Smooth muscle cell (in vitro differentiated cells): ENCODE results near the gene RNF144A. TPM values are rescaled to one million over a fixed set of nuclear protein-coding genes. Genes with fewer than 3 reads are reported as not detected.

Source experiments
- DNase-seq: peaks from one replicate; lab custom pipeline; 2025; ENCODE audit not compliant: unreplicated experiment; lab: John Stamatoyannopoulos, UW
- H2AFZ ChIP-seq: fragments of 200-600 bp; sonication (generic); 2 replicates; pipeline ENCODE4 v1.6.0; 2016; ENCODE audit warnings: antibody characterized with exemption, low read depth, mild to moderate bottlenecking
- H3F3A ChIP-seq: fragments of 200-600 bp; sonication (generic); 2 replicates; pipeline ENCODE4 v1.6.0; 2017; ENCODE audit warnings: antibody characterized with exemption, low read depth
- H3K27ac ChIP-seq: fragments of 200-600 bp; sonication (generic); 2 replicates; pipeline ENCODE4 v1.5.1; 2016; ENCODE audit warnings: low read depth, mild to moderate bottlenecking
- H3K27me3 ChIP-seq: fragments of 200-600 bp; sonication (generic); 2 replicates; pipeline ENCODE4 v1.6.1; 2016; ENCODE audit warnings: low read depth, mild to moderate bottlenecking
- H3K36me3 ChIP-seq: fragments of 200-600 bp; sonication (generic); 2 replicates; pipeline ENCODE4 v1.5.1; 2016; ENCODE audit warnings: low read depth
- H3K4me1 ChIP-seq: fragments of 200-600 bp; sonication (generic); 2 replicates; pipeline ENCODE4 v1.5.1; 2016; ENCODE audit warnings: low read depth
- H3K4me2 ChIP-seq: fragments of 200-600 bp; sonication (generic); 2 replicates; pipeline ENCODE4 v1.6.0; 2016; ENCODE audit warnings: mild to moderate bottlenecking
- H3K4me3 ChIP-seq: fragments of 200-600 bp; sonication (generic); 2 replicates; pipeline ENCODE4 v1.5.1; 2016; ENCODE audit warnings: mild to moderate bottlenecking
- H3K79me2 ChIP-seq: fragments of 200-600 bp; sonication (generic); 2 replicates; pipeline ENCODE4 v1.6.0; 2016; ENCODE audit warnings: low read depth, mild to moderate bottlenecking
- H3K9ac ChIP-seq: fragments of 200-600 bp; sonication (generic); 2 replicates; pipeline ENCODE4 v1.6.0; 2016; ENCODE audit warnings: low read depth
- H3K9me3 ChIP-seq: fragments of 200-600 bp; sonication (generic); replicated peaks from 2 replicates; pipeline ENCODE4 v1.5.1; 2016; ENCODE audit warnings: low read depth
- H4K20me1 ChIP-seq: fragments of 200-600 bp; sonication (generic); 2 replicates; pipeline ENCODE4 v1.6.0; 2016; ENCODE audit warnings: low read depth
- CTCF ChIP-seq: fragments of 200-600 bp; sonication (generic); IDR thresholded peaks from 2 replicates; pipeline ENCODE4 v1.5.1; 2017; ENCODE audit warnings: borderline replicate concordance, mild to moderate bottlenecking, antibody characterized with exemption; ENCODE audit not compliant: insufficient read depth, poor library complexity, severe bottlenecking
- WGBS: methylation state at CpG from one replicate; pipeline ENCODE4 v1.1.7; 2016; ENCODE audit warnings: low lambda C conversion rate; 5-methylcytosine and 5-hydroxymethylcytosine counted together
- polyA plus RNA-seq: library from polyadenylated mRNA; unstranded; fragments of >200 nt; fragmentation: Nextera tagmentation; extraction: Ambion mirVana; gene quantifications from 2 replicates; pipeline ENCODE4 v1.2.1, GENCODE V29; 2016
- total RNA-seq: library from RNA; depleted of rRNA; stranded (reverse); fragments of >200 nt; gene quantifications from 2 replicates; pipeline ENCODE4 v1.2.3, GENCODE V29; 2014

RNF144A gene, protein sequence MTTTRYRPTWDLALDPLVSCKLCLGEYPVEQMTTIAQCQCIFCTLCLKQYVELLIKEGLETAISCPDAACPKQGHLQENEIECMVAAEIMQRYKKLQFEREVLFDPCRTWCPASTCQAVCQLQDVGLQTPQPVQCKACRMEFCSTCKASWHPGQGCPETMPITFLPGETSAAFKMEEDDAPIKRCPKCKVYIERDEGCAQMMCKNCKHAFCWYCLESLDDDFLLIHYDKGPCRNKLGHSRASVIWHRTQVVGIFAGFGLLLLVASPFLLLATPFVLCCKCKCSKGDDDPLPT
- 13.6 and 23.3 TPM in 2 replicates for total RNA-seq
- polyA plus RNA-seq, result 10.0 and 11.0 TPM in 2 replicates

DNA sequence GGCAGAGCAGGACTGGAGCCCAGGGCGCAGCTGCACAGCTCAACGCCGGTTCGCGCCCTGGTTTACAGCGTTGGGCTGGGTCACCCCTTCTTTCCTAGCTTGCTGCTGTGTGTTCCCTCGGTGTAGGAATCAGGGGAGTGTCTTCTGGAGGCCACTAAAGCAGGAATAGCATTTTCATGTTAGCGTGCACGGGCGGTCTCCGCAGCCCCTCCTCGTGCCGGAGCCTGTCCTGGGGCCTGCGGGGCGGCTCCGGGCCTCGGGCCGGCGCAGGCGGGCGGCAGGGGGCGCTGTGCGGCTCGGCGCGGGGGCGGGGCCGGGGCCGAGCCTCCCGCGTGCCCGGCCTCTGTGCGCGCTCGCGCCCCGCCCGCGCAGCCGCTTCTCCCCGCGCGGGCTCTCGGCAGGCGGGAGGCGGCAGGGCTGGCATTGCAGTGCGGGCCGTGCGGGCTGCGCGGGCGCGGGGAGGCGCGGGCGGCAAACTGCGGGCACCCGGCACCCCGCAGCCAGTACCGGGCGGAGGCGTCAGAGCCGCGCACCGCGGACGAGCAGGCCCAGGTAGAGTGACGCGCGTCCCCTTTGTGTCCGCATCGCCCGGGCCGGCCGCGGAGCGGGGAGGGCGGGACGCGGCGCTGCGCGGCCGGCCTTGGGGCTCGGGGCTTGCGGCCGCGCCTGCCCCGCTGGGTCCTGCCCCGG lies at the start of gene RNF144A:
Gene RNF144A (plus strand): TSS at position 342 of the 690 bp plus-strand sequence. CDS start 79,515 bp downstream, outside the sequence.
- Histone ChIP-seq H4K20me1 (peaks cover 33% of the 10 kb centered on the region), H3K27me3 (no peaks in the 10 kb centered on the region), H3F3A (no peaks in the 10 kb centered on the region), H3K4me2 (peak within 1 kb of the TSS; percentile 98), H3K4me1 (no peaks in the 10 kb centered on the region), H2AFZ (peak within 1 kb of the TSS; percentile 96), H3K79me2 (peaks cover 3% of the 10 kb centered on the region), H3K4me3 (peak within 1 kb of the TSS; percentile 75), H3K9me3 (no peaks in the 10 kb centered on the region), H3K9ac (peak within 1 kb of the TSS; percentile 43), H3K36me3 (no peaks in the 10 kb centered on the region), H3K27ac (no peak within 1 kb of the TSS)
- DNase-seq, result no peak
- peak; percentile 37 for TF ChIP-seq CTCF
- WGBS, result 3% methylated on average over 41 of the region's 90 CpGs

DNA sequence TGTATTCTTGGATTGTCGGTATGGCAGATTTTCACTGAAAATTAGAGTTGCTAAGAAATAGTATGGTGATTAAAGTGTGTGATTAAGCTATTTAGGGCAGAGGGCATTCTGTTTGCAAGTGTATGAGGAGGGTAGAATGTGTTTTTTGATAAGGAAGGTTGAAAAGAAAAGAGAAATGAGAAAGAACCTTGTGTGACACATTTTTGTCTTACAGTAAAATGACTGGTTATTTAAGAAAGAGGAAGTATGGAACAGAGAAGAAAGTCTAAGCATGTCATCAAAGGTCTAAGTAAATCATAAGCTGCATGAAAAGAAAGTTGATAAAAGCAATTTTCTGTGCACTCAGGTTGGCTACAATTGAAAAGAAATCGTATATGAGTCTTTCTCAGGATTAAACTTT lies 44.8 kb upstream of the RNF144A start:
- Histone ChIP-seq H4K20me1 (no peaks in the 10 kb centered on the region), H3K27me3 (peaks cover 17% of the 10 kb centered on the region), H2AFZ (no peak overlapping the region), H3K9me3 (no peaks in the 10 kb centered on the region), H3K36me3 (no peaks in the 10 kb centered on the region), H3K79me2 (no peaks in the 10 kb centered on the region), H3K4me2 (no peak overlapping the region), H3K4me1 (no peaks in the 10 kb centered on the region), H3K9ac (no peak overlapping the region), H3K4me3 (no peak overlapping the region), H3K27ac (no peak overlapping the region), H3F3A (no peaks in the 10 kb centered on the region)
- no peak for DNase-seq
- WGBS, result 93% methylated on average over 2 of the region's 2 CpGs
- TF ChIP-seq CTCF, result no peak

- no peak overlapping the region for H3K9ac ChIP-seq
- H2AFZ ChIP-seq, result no peak overlapping the region
- no peaks in the 10 kb centered on the region for H3K36me3 ChIP-seq
- H3F3A ChIP-seq, result no peaks in the 10 kb centered on the region
- H3K4me3 ChIP-seq, result no peak overlapping the region
- H3K9me3 ChIP-seq, result no peaks in the 10 kb centered on the region
- H3K4me2 ChIP-seq, result no peak overlapping the region
- no peaks in the 10 kb centered on the region for H3K79me2 ChIP-seq
- no peak for DNase-seq
- no peak overlapping the region for H3K27ac ChIP-seq
- no peaks in the 10 kb centered on the region for H4K20me1 ChIP-seq
- H3K27me3 ChIP-seq, result peaks cover under 1% of the 10 kb centered on the region
- H3K4me1 ChIP-seq, result no peaks in the 10 kb centered on the region
- no peak for TF ChIP-seq CTCF
- WGBS, result 91% methylated on average over 3 of the region's 3 CpGs
Measured at GRCh38 chr2:6874032-6874431, 43.2 kb upstream of the RNF144A start.
